NOMO-1 treated with DMSO at 0.1 percent for 48 hours (cell line): ENCODE measurements around the gene TNFRSF6B.

Experiments used
- DNase-seq: peaks from one replicate; lab custom pipeline; 2025; ENCODE audit not compliant: unreplicated experiment; lab: John Stamatoyannopoulos, UW

TNFRSF6B gene

GRCh38 chr20:63695424-63696305 lies 787 bp upstream of the TNFRSF6B start:
- DNase-seq = no peak

GRCh38 chr20:63696306-63696627 lies 185 bp upstream of the TNFRSF6B start:
- DNase-seq = no peak

- DNase-seq = no peak
Measured at GRCh38 chr20:63697357-63697867, 960 bp downstream of the TNFRSF6B start.

GRCh38 chr20:63697868-63698545 lies 1.6 kb downstream of the TNFRSF6B start:
- DNase-seq = no peak

- DNase-seq = no peak
Measured at GRCh38 chr20:63698739-63699465, 2.5 kb downstream of the TNFRSF6B start.

GRCh38 chr20:63699466-63700198 lies 3.2 kb downstream of the TNFRSF6B start:
- no peak for DNase-seq

- DNase-seq = no peak
Measured at GRCh38 chr20:63700199-63701050, 4.0 kb downstream of the TNFRSF6B start.

GRCh38 chr20:63701051-63701328 lies 4.5 kb downstream of the TNFRSF6B start:
- DNase-seq = no peak

- no peak for DNase-seq
Measured at GRCh38 chr20:63701329-63702035, 5.0 kb downstream of the TNFRSF6B start.

GRCh38 chr20:63702036-63702665 lies 5.7 kb downstream of the TNFRSF6B start:
- no peak for DNase-seq

- no peak for DNase-seq
Measured at GRCh38 chr20:63702751-63703470, 6.5 kb downstream of the TNFRSF6B start.

GRCh38 chr20:63703471-63703975 lies 7.1 kb downstream of the TNFRSF6B start:
- no peak for DNase-seq

- DNase-seq = no peak
Measured at GRCh38 chr20:63703976-63704748, 7.7 kb downstream of the TNFRSF6B start.

- no peak for DNase-seq
Measured at GRCh38 chr20:63704749-63705117, 8.3 kb downstream of the TNFRSF6B start.

GRCh38 chr20:63705232-63706026 lies 9.0 kb downstream of the TNFRSF6B start:
- no peak for DNase-seq

- no peak for DNase-seq
Measured at GRCh38 chr20:63706027-63706695, 9.7 kb downstream of the TNFRSF6B start.
